Left colon (tissue), 2 donors: Measurements from ENCODE around the gene SNCAIP. TPM values are rescaled to one million over a fixed set of nuclear protein-coding genes. Genes with fewer than 3 reads are reported as not detected.

Experiments used
- ATAC-seq: fragments of 200-7000 bp; cut with Tn5 transposase; one replicate; pipeline ENCODE4 v1.9.1; 2020; ENCODE audit warnings: mild to moderate bottlenecking, moderate library complexity
- DNase-seq, 2 donors: peaks; one replicate each; pipeline ENCODE4 v3.0.0-alpha.2; 2020
- intact Hi-C, 2 donors: fragments of 100-400 bp; cut with DNase I in 1 of 2; cut with micrococcal nuclease in 1 of 2; formaldehyde crosslinking; loops; one replicate each; pipeline versions ENCODE4 v1.11.2 to v1.14.0; 2022; cut with DNase I, micrococcal nuclease
- long read RNA-seq: library from polyadenylated mRNA; unstranded; transcript quantifications from one replicate; pipeline ENCODE4 v2.0.0, GENCODE V29; 2021
- total RNA-seq, 2 donors: library from RNA; stranded (reverse); fragmentation: NEBNext Ultra II Directional; extraction: Animal tissue kit (Norgen Biotek cat#: 25700); gene quantifications; one replicate each; pipeline ENCODE4 v1.2.1, GENCODE V29; 2021
- donor health status: DM: no; HTN: no; CAD: no.
- donor health status: DM: yes; HTN: yes; CAD: no.

SNCAIP gene
- total RNA-seq, result 1 to 10 TPM in 1 of 2 donors, under 1 TPM in 1; 0.95 to 1.1 TPM
- long read RNA-seq, partial matches to known transcripts, result 0 of 3 reads
- long read RNA-seq, other reads (novel, unspliced or antisense), result 2 of 3 reads

GRCh38 chr5:122311961-122312590, at the start of gene SNCAIP:
TSS of gene SNCAIP (plus strand) at chr5:122312237. CDS start at chr5:122391135, 78,898 bp downstream.
- ATAC-seq (peak; percentile 76), DNase-seq (peak in 1 of 2 donors; percentile 38)
- intact Hi-C loops, result no loop called here

GRCh38 chr5:122263352-122264030, 48.5 kb upstream of the SNCAIP start:
- intact Hi-C loops, result no loop called here
- no peak for DNase-seq

GRCh38 chr5:122264610-122265009, 47.4 kb upstream of the SNCAIP start:
- ATAC-seq (no peak), DNase-seq (no peak)
- intact Hi-C loops, result no loop called here

More at GRCh38 chr5:122263352-122264030, 48.5 kb upstream of the SNCAIP start:
- no peak for ATAC-seq

- intact Hi-C loops, result no loop called here
Observed at GRCh38 chr5:122267185-122267584, 44.9 kb upstream of the SNCAIP start.

GRCh38 chr5:122273696-122274095, 38.3 kb upstream of the SNCAIP start:
- DNase-seq, result no peak
- no peak for ATAC-seq
- intact Hi-C loops, result no loop called here

More at GRCh38 chr5:122267185-122267584, 44.9 kb upstream of the SNCAIP start:
- ATAC-seq, result no peak
- no peak for DNase-seq

GRCh38 chr5:122283592-122283991, 28.4 kb upstream of the SNCAIP start:
- intact Hi-C loops, result no loop called here
- no peak for ATAC-seq
- no peak for DNase-seq

GRCh38 chr5:122286541-122286940, 25.5 kb upstream of the SNCAIP start:
- DNase-seq (no peak), ATAC-seq (no peak)
- intact Hi-C loops, result no loop called here

GRCh38 chr5:122287101-122287500, 24.9 kb upstream of the SNCAIP start:
- ATAC-seq (no peak), DNase-seq (no peak)
- intact Hi-C loops, result no loop called here

GRCh38 chr5:122291000-122291901, 20.8 kb upstream of the SNCAIP start:
- intact Hi-C loops, result loop anchor here in 1 of 2 donors (10.0 kb wide), 1 partner anchor 124 kb away; no protein-coding TSS in a partner anchor
- ATAC-seq (no peak), DNase-seq (no peak)

GRCh38 chr5:122292332-122292731, 19.7 kb upstream of the SNCAIP start:
- intact Hi-C loops, result loop anchor here in 1 of 2 donors (10.0 kb wide), 1 partner anchor 122 kb away; no protein-coding TSS in a partner anchor
- ATAC-seq (no peak), DNase-seq (no peak)

GRCh38 chr5:122295138-122295537, 16.9 kb upstream of the SNCAIP start:
- peak; percentile 73 for ATAC-seq
- intact Hi-C loops, result loop anchor here in 1 of 2 donors (10.0 kb wide), 1 partner anchor 120 kb away; no protein-coding TSS in a partner anchor
- DNase-seq, result no peak

- intact Hi-C loops, result loop anchor here in 1 of 2 donors (10.0 kb wide), 1 partner anchor 118 kb away; no protein-coding TSS in a partner anchor
- ATAC-seq (no peak), DNase-seq (no peak)
Observed at GRCh38 chr5:122296871-122297270, 15.2 kb upstream of the SNCAIP start.

GRCh38 chr5:122297587-122298298, 14.3 kb upstream of the SNCAIP start:
- DNase-seq (no peak), ATAC-seq (no peak)
- intact Hi-C loops, result loop anchor here in 1 of 2 donors (10.0 kb wide), 1 partner anchor 117 kb away; no protein-coding TSS in a partner anchor

- no peak for ATAC-seq
- intact Hi-C loops, result no loop called here
- no peak for DNase-seq
Observed at GRCh38 chr5:122300374-122300773, 11.7 kb upstream of the SNCAIP start.

GRCh38 chr5:122301016-122301415, 11.0 kb upstream of the SNCAIP start:
- ATAC-seq (no peak), DNase-seq (no peak)
- intact Hi-C loops, result no loop called here

- DNase-seq (no peak), ATAC-seq (no peak)
- intact Hi-C loops, result no loop called here
Observed at GRCh38 chr5:122304471-122305215, 7.4 kb upstream of the SNCAIP start.

GRCh38 chr5:122306461-122306860, 5.6 kb upstream of the SNCAIP start:
- no peak for DNase-seq
- intact Hi-C loops, result no loop called here
- no peak for ATAC-seq

- no peak for DNase-seq
- intact Hi-C loops, result no loop called here
- no peak for ATAC-seq
Observed at GRCh38 chr5:122310889-122311288, 1.1 kb upstream of the SNCAIP start.
